HG03280 (cell line): Measurements from ENCODE around the gene WDFY3.

Experiments
- ATAC-seq: cut with Tn5 transposase; IDR thresholded peaks from one replicate; pipeline ENCODE4 v1.9.1; 2021; ENCODE audit warnings: mild to moderate bottlenecking, moderate library complexity; ENCODE audit not compliant: unreplicated experiment

The WDFY3 gene

GRCh38 chr4:84803116-84803515 lies 163.4 kb downstream of the WDFY3 start:
- ATAC-seq: no peak

- no peak for ATAC-seq
Measured at GRCh38 chr4:84800256-84800655, 166.2 kb downstream of the WDFY3 start.

GRCh38 chr4:84799318-84799717 lies 167.2 kb downstream of the WDFY3 start:
- ATAC-seq: no peak

- ATAC-seq: no peak
Measured at GRCh38 chr4:84796394-84796793, 170.1 kb downstream of the WDFY3 start.

- ATAC-seq: no peak
Measured at GRCh38 chr4:84792366-84793301, 173.9 kb downstream of the WDFY3 start.

GRCh38 chr4:84790769-84791565 lies 175.5 kb downstream of the WDFY3 start:
- ATAC-seq: no peak

GRCh38 chr4:84786478-84786877 lies 180.0 kb downstream of the WDFY3 start:
- ATAC-seq: no peak

GRCh38 chr4:84782517-84782916 lies 184.0 kb downstream of the WDFY3 start:
- no peak for ATAC-seq

GRCh38 chr4:84780719-84781118 lies 185.8 kb downstream of the WDFY3 start:
- ATAC-seq: no peak

GRCh38 chr4:84778041-84778440 lies 188.4 kb downstream of the WDFY3 start:
- ATAC-seq: no peak

GRCh38 chr4:84767168-84767567 lies 199.3 kb downstream of the WDFY3 start:
- no peak for ATAC-seq

GRCh38 chr4:84753321-84753972 lies 213.0 kb downstream of the WDFY3 start:
- ATAC-seq: no peak

GRCh38 chr4:84751707-84752106 lies 214.8 kb downstream of the WDFY3 start:
- no peak for ATAC-seq

GRCh38 chr4:84750960-84751283 lies 215.6 kb downstream of the WDFY3 start:
- no peak for ATAC-seq

GRCh38 chr4:84750260-84750959 lies 216.1 kb downstream of the WDFY3 start:
- peak; percentile 56 for ATAC-seq

- no peak for ATAC-seq
Measured at GRCh38 chr4:84740057-84740456, 226.4 kb downstream of the WDFY3 start.

GRCh38 chr4:84738622-84739021 lies 227.9 kb downstream of the WDFY3 start:
- no peak for ATAC-seq

GRCh38 chr4:84737656-84738055 lies 228.8 kb downstream of the WDFY3 start:
- no peak for ATAC-seq

- ATAC-seq: no peak
Measured at GRCh38 chr4:84734037-84734436, 232.5 kb downstream of the WDFY3 start.

- ATAC-seq: no peak
Measured at GRCh38 chr4:84733343-84734033, 233.0 kb downstream of the WDFY3 start.
